GM10266 (cell line): Measurements from ENCODE around the gene SCAMP2.
A peak's percentile ranks its signal among the peaks of the same experiment; 100 is the strongest.

Experiments
- DNase-seq: peaks from one replicate; pipeline ENCODE4 v3.0.0; 2012; ENCODE audit errors: extremely low spot score
- CTCF ChIP-seq: IDR thresholded peaks from 2 replicates; pipeline ENCODE4 v1.5.1; 2012; ENCODE audit warnings: mild to moderate bottlenecking, low read depth; ENCODE audit not compliant: control insufficient read depth, insufficient read depth; ENCODE audit errors: missing control alignments

SCAMP2 gene

GRCh38 chr15:74837482-74838136 lies 35.6 kb downstream of the SCAMP2 start:
- no peak for TF ChIP-seq CTCF
- no peak for DNase-seq

- no peak for DNase-seq
- TF ChIP-seq CTCF: no peak
These were observed 36.3 kb downstream of the SCAMP2 start for GRCh38 chr15:74836846-74837245.

GRCh38 chr15:74835312-74835823 lies 37.8 kb downstream of the SCAMP2 start:
- TF ChIP-seq CTCF: peak; percentile 76
- DNase-seq: peak; percentile 78

GRCh38 chr15:74833376-74834107 lies 39.6 kb downstream of the SCAMP2 start:
- no peak for DNase-seq
- TF ChIP-seq CTCF: no peak

GRCh38 chr15:74832826-74833225 lies 40.3 kb downstream of the SCAMP2 start:
- DNase-seq: no peak
- no peak for TF ChIP-seq CTCF

GRCh38 chr15:74831813-74832495 lies 41.2 kb downstream of the SCAMP2 start:
- TF ChIP-seq CTCF: no peak
- no peak for DNase-seq
